ENCODE data around the gene MAGEB17.

DNA sequence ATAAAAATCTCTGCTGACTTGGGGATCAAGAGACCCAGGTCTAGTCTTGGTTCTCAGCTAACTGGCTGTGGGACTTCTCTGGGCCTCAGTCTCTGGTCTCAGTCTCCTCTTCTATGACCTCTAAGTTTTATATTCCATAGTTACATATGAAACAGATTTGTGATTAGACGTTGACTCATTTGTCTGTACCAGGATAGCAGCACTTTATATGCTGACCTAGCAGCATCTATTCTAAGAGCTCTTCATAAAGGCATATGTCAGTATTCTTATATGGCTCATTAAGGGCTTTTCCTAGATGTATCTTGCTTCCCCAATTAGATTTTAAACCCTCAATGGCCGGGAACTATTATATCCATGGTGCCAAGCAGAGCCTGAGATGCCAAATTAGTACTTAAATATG is 31.2 kb upstream of the MAGEB17 start:
- TF ChIP-seq, protein P1, sequence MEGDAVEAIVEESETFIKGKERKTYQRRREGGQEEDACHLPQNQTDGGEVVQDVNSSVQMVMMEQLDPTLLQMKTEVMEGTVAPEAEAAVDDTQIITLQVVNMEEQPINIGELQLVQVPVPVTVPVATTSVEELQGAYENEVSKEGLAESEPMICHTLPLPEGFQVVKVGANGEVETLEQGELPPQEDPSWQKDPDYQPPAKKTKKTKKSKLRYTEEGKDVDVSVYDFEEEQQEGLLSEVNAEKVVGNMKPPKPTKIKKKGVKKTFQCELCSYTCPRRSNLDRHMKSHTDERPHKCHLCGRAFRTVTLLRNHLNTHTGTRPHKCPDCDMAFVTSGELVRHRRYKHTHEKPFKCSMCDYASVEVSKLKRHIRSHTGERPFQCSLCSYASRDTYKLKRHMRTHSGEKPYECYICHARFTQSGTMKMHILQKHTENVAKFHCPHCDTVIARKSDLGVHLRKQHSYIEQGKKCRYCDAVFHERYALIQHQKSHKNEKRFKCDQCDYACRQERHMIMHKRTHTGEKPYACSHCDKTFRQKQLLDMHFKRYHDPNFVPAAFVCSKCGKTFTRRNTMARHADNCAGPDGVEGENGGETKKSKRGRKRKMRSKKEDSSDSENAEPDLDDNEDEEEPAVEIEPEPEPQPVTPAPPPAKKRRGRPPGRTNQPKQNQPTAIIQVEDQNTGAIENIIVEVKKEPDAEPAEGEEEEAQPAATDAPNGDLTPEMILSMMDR (IDR thresholded peaks at IDR 0.05): no peak
- TF ChIP-seq ZFX (IDR thresholded peaks at IDR 0.05; ENCODE audit: borderline replicate concordance): no peak
